Measurements from ENCODE around the gene CNRIP1.

CNRIP1 gene

DNA sequence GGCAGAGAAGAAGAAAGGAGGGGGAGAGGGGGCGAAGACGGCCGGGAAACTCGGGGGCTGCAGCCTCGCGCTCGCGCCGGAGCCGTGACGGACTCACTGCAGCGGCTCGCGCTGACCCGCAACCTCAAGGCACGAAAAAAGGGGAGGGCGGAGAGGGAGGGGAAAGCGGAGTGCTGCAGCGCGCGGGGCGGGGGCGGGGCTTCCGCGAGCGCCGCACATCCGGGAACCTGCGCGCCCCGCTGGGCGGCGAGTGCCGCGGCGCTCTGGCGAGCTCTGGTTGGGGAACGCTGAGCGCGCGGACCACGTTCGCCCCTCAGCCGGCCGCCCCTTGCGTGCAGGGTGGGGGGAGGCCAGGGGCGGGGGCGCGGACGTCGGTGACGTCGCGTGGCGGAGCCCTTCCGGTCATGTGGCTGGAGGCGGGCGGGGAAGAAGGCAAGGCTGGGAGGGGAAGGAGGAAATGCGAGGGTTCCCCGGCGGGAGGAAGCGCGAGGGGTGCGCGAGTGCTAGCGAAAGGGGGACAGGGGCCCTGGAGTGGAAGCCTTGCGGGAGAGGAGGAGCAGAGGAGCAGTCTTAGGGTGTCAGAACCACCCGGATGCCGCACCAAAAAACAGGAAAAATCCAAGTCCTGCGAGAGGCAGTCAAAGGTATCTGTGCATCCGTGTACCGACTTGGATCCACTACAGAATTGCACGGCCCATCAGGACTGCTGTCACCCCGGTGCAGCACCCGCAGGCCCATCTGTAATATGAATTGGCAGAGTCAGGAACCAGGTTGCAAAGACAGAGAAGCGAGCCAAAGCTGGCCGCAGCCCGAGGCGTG lies 67.1 kb downstream of the CNRIP1 start, which contains the start of gene PPP3R1:
Gene PPP3R1 (minus strand): TSS at position 133 of the 819 bp plus-strand sequence. CDS start 405 bp downstream, outside the sequence.
- Histone ChIP-seq H2BK12ac (ENCODE audit: low read length) (peak within 1 kb of the TSS; percentile 18), H3K4me1 (ENCODE audit: control insufficient read depth in 2 of 2, insufficient read depth in 1 of 2, low read depth in 1 of 2, low read length in 2 of 2) (peaks cover 10 to 38% of the 10 kb centered on the region in 2 donors), H2BK120ac (ENCODE audit: low read depth, low read length) (peak within 1 kb of the TSS; percentile 81), H3K27ac (replicated peaks; ENCODE audit: low read length) (peak within 1 kb of the TSS; percentile 98), H2AFZ (ENCODE audit: low read length) (peak within 1 kb of the TSS; percentile 88), H3K4me3 (ENCODE audit: low read length in 2 of 2) (peak within 1 kb of the TSS; percentile 90 to 93), H4K91ac (ENCODE audit: low read depth, low read length, poor library complexity) (no peak within 1 kb of the TSS), H3K23ac (ENCODE audit: low read depth, low read length, poor library complexity) (peak within 1 kb of the TSS; percentile 98), H3K79me1 (ENCODE audit: low read depth, low read length) (peaks cover 3% of the 10 kb centered on the region), H3K9me3 (replicated peaks in 1 of 2; ENCODE audit: control insufficient read depth in 2 of 2, insufficient read depth in 1 of 2, low read depth in 1 of 2, low read length in 2 of 2) (no peaks in the 10 kb centered on the region), H3K18ac (ENCODE audit: low read length) (peak within 1 kb of the TSS; percentile 99), H2AK5ac (ENCODE audit: low read depth, low read length) (peak within 1 kb of the TSS; percentile 75), H4K8ac (ENCODE audit: low read depth, low read length) (peak within 1 kb of the TSS; percentile 72), H2BK15ac (ENCODE audit: low read length) (peak within 1 kb of the TSS; percentile 96), H3K4me2 (ENCODE audit: insufficient read depth, low read length, poor library complexity, severe bottlenecking) (peak within 1 kb of the TSS; percentile 87), H3K4ac (ENCODE audit: low read length) (no peak within 1 kb of the TSS), H3K9ac (ENCODE audit: low read depth, low read length, poor library complexity) (peak within 1 kb of the TSS; percentile 98), H2BK5ac (ENCODE audit: low read length) (peak within 1 kb of the TSS; percentile 87), H3K14ac (ENCODE audit: low read length) (peak within 1 kb of the TSS; percentile 94), H3K27me3 (ENCODE audit: control insufficient read depth in 3 of 3, insufficient read depth in 3 of 3, low read depth in 1 of 3, low read length in 3 of 3) (no peaks in the 10 kb centered on the region), H3K36me3 (replicated peaks in 1 of 2; ENCODE audit: control insufficient read depth in 2 of 2, insufficient read depth in 2 of 2, low read length in 2 of 2) (peaks cover 0 to 12% of the 10 kb centered on the region in 2 donors)
- WGBS, 2 donors (ENCODE audit: extremely low coverage in 2 of 2, insufficient read length in 2 of 2, insufficient replicate concordance in 1 of 2) = no CpG with 5 or more reads among the region's 79 CpGs
- DNase-seq (ENCODE audit: low spot score) = peak; percentile 91

DNA sequence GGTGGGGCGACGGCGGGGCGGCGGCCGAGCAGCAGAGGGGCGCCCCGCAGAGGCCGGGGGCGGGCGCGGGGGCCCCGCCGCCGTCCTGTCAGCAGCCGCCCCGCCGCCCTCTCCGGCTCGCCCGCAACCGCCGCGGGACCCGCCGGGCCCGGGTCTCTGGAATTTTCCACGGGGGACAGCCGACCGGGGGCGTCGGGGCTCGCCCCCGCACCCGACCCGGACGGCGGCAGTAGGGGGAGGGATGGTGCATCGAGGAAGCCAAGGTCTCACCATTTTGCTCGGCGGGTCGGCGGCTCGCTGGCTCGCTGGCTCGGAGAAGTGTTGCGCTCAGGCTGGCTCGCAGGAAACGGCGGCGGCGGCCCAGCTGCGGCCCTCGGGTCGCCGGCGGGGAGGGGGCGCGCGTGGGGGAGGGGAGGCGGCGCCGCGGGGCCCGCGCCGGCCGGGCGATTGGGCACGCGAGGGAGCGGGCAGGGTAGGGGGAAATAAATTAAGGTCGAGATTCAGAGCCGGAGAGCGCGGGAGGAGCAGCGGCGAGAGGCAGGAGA lies 67.8 kb downstream of the CNRIP1 start:
- Histone ChIP-seq H3K4ac (ENCODE audit: low read length) (no peak overlapping the region), H3K9ac (ENCODE audit: low read depth, low read length, poor library complexity) (peak overlapping the region; percentile 98), H2AFZ (ENCODE audit: low read length) (peak overlapping the region; percentile 83), H2BK5ac (ENCODE audit: low read length) (peak overlapping the region; percentile 87), H3K27ac (replicated peaks; ENCODE audit: low read length) (peak overlapping the region; percentile 98), H3K36me3 (replicated peaks in 1 of 2; ENCODE audit: control insufficient read depth in 2 of 2, insufficient read depth in 2 of 2, low read length in 2 of 2) (peaks cover 0 to 13% of the 10 kb centered on the region in 2 donors), H3K27me3 (ENCODE audit: control insufficient read depth in 3 of 3, insufficient read depth in 3 of 3, low read depth in 1 of 3, low read length in 3 of 3) (no peaks in the 10 kb centered on the region), H3K4me1 (ENCODE audit: control insufficient read depth in 2 of 2, insufficient read depth in 1 of 2, low read depth in 1 of 2, low read length in 2 of 2) (peaks cover 11 to 36% of the 10 kb centered on the region in 2 donors), H3K14ac (ENCODE audit: low read length) (no peak overlapping the region), H3K4me2 (ENCODE audit: insufficient read depth, low read length, poor library complexity, severe bottlenecking) (peak overlapping the region; percentile 61), H2BK120ac (ENCODE audit: low read depth, low read length) (peak overlapping the region; percentile 81), H3K79me1 (ENCODE audit: low read depth, low read length) (peaks cover 5% of the 10 kb centered on the region), H2AK5ac (ENCODE audit: low read depth, low read length) (peak overlapping the region; percentile 75), H4K8ac (ENCODE audit: low read depth, low read length) (no peak overlapping the region), H3K4me3 (ENCODE audit: low read length in 2 of 2) (peak overlapping the region; percentile 90 to 93), H3K18ac (ENCODE audit: low read length) (peak overlapping the region; percentile 99), H3K9me3 (replicated peaks in 1 of 2; ENCODE audit: control insufficient read depth in 2 of 2, insufficient read depth in 1 of 2, low read depth in 1 of 2, low read length in 2 of 2) (no peaks in the 10 kb centered on the region), H2BK12ac (ENCODE audit: low read length) (no peak overlapping the region), H2BK15ac (ENCODE audit: low read length) (peak overlapping the region; percentile 58), H4K91ac (ENCODE audit: low read depth, low read length, poor library complexity) (no peak overlapping the region), H3K23ac (ENCODE audit: low read depth, low read length, poor library complexity) (peak overlapping the region; percentile 97)
- peak; percentile 33 for DNase-seq (ENCODE audit: low spot score)
- no CpG with 5 or more reads among the region's 78 CpGs for WGBS, 2 donors (ENCODE audit: extremely low coverage in 2 of 2, insufficient read length in 2 of 2, insufficient replicate concordance in 1 of 2)

DNA sequence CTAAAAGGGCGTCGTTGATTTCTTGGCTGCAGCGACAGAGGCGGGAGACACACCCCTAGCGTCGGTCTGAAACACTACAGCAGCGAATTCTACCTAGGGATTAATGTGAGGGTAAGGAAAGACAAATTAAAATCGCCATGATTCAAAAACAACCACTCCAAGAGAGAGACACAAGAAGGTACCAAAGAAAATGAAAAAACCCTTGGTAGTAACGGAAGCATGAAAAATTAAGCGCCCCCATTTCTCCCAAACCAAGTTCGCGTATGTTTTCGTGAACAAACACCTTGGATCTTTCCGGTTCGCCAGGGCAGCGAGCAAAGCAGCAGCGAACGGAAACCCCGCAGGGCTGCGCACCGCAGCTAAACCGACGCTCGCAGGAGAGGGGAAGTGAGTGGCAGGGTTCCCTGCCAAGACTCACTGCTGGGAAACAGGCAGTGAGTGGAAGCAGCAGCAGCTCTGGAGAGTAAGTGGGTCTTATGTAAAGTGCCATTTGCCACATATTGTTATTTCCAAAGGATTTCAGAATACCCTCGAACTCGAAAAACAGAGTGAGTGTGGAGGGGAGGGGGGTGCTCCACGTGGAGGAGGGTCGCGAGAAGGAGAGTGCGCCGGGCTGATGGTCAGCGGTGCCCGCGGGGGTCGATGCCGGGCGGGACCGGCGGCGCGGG lies 68.4 kb downstream of the CNRIP1 start:
- DNase-seq (ENCODE audit: low spot score) = peak; percentile 69
- Histone ChIP-seq H3K27me3 (ENCODE audit: control insufficient read depth in 3 of 3, insufficient read depth in 3 of 3, low read depth in 1 of 3, low read length in 3 of 3) (no peaks in the 10 kb centered on the region), H3K23ac (ENCODE audit: low read depth, low read length, poor library complexity) (peak overlapping the region; percentile 80), H3K36me3 (replicated peaks in 1 of 2; ENCODE audit: control insufficient read depth in 2 of 2, insufficient read depth in 2 of 2, low read length in 2 of 2) (peaks cover 0 to 13% of the 10 kb centered on the region in 2 donors), H3K27ac (replicated peaks; ENCODE audit: low read length) (peak overlapping the region; percentile 98), H3K18ac (ENCODE audit: low read length) (peak overlapping the region; percentile 49), H3K79me1 (ENCODE audit: low read depth, low read length) (peaks cover 7% of the 10 kb centered on the region), H2AFZ (ENCODE audit: low read length) (peak overlapping the region; percentile 48), H2BK5ac (ENCODE audit: low read length) (peak overlapping the region; percentile 83), H3K9me3 (replicated peaks in 1 of 2; ENCODE audit: control insufficient read depth in 2 of 2, insufficient read depth in 1 of 2, low read depth in 1 of 2, low read length in 2 of 2) (no peaks in the 10 kb centered on the region), H4K8ac (ENCODE audit: low read depth, low read length) (no peak overlapping the region), H2AK5ac (ENCODE audit: low read depth, low read length) (no peak overlapping the region), H2BK120ac (ENCODE audit: low read depth, low read length) (no peak overlapping the region), H3K14ac (ENCODE audit: low read length) (no peak overlapping the region), H3K4ac (ENCODE audit: low read length) (no peak overlapping the region), H2BK15ac (ENCODE audit: low read length) (no peak overlapping the region), H4K91ac (ENCODE audit: low read depth, low read length, poor library complexity) (no peak overlapping the region), H3K9ac (ENCODE audit: low read depth, low read length, poor library complexity) (peak overlapping the region; percentile 89), H2BK12ac (ENCODE audit: low read length) (peak overlapping the region; percentile 18), H3K4me1 (ENCODE audit: control insufficient read depth in 2 of 2, insufficient read depth in 1 of 2, low read depth in 1 of 2, low read length in 2 of 2) (peaks cover 11 to 30% of the 10 kb centered on the region in 2 donors), H3K4me2 (ENCODE audit: insufficient read depth, low read length, poor library complexity, severe bottlenecking) (peak overlapping the region; percentile 61), H3K4me3 (ENCODE audit: low read length in 2 of 2) (peak overlapping the region; percentile 90 to 93)
- no CpG with 5 or more reads among the region's 41 CpGs for WGBS, 2 donors (ENCODE audit: extremely low coverage in 2 of 2, insufficient read length in 2 of 2, insufficient replicate concordance in 1 of 2)

Measured in neuronal stem cell (in vitro differentiated cells).